Neutrophil (primary cell): ENCODE results near the gene NLRC4.
"Not testable (repeated sequence)": the region's sequence is repeated elsewhere in the genome, so short reads cannot be mapped to it uniquely, and the experiment has no call there.

Source experiments
- H3K27ac ChIP-seq: fragments of 200-600 bp; sonication (generic); 2 replicates; pipeline ENCODE4 v1.5.1; 2016; ENCODE audit warnings: mild to moderate bottlenecking, moderate library complexity
- H3K27me3 ChIP-seq: fragments of 200-600 bp; sonication (generic); 2 replicates; pipeline ENCODE4 v1.6.0; 2016; ENCODE audit warnings: mild to moderate bottlenecking
- H3K36me3 ChIP-seq: fragments of 200-600 bp; sonication (generic); 2 replicates; pipeline ENCODE4 v1.5.1; 2017
- H3K4me1 ChIP-seq, 2 experiments: fragments of 200-600 bp in 1 of 2; sonication (generic) in 1 of 2; 1 replicate in 1 of 2; 2 replicates in 1 of 2; pipeline versions ENCODE4 v1.5.1 to v1.6.1; 2013 to 2016; ENCODE audit warnings: low read depth in 1 of 2, low read length in 1 of 2, mild to moderate bottlenecking in 1 of 2, moderate library complexity in 1 of 2; ENCODE audit not compliant: control insufficient read depth in 1 of 2, insufficient read depth in 1 of 2
- H3K4me3 ChIP-seq, 2 experiments: fragments of 200-600 bp in 1 of 2; sonication (generic) in 1 of 2; 1 replicate in 1 of 2; 2 replicates in 1 of 2; pipeline ENCODE4 v1.5.1; 2013 to 2016; ENCODE audit warnings: low read depth in 1 of 2, low read length in 1 of 2, mild to moderate bottlenecking in 1 of 2, moderate library complexity in 1 of 2
- H3K9me3 ChIP-seq: fragments of 200-600 bp; sonication (generic); 2 replicates; pipeline ENCODE4 v1.5.1; 2016
- CTCF ChIP-seq: fragments of 200-600 bp; sonication (generic); IDR thresholded peaks from 2 replicates; pipeline ENCODE4 v1.5.1; 2016; ENCODE audit warnings: antibody characterized with exemption

NLRC4 gene

GRCh38 chr2:32222966-32223365, 41.7 kb downstream of the NLRC4 start:
- no peak for TF ChIP-seq CTCF
- Histone ChIP-seq H3K27ac (peak overlapping the region; percentile 44), H3K4me1 (no peaks in the 10 kb centered on the region), H3K27me3 (no peaks in the 10 kb centered on the region), H3K36me3 (peaks cover 81% of the 10 kb centered on the region), H3K4me3 (no peak overlapping the region), H3K9me3 (no peaks in the 10 kb centered on the region)

GRCh38 chr2:32220445-32220844, 44.2 kb downstream of the NLRC4 start:
- no peaks in the 10 kb centered on the region for H3K9me3 ChIP-seq
- H3K27me3 ChIP-seq: no peaks in the 10 kb centered on the region
- peaks cover 56% of the 10 kb centered on the region for H3K36me3 ChIP-seq
- H3K4me3 ChIP-seq: no peak overlapping the region
- no peak for TF ChIP-seq CTCF
- no peak overlapping the region for H3K27ac ChIP-seq
- no peaks in the 10 kb centered on the region for H3K4me1 ChIP-seq

- no peak for TF ChIP-seq CTCF
- H3K9me3 ChIP-seq: no peaks in the 10 kb centered on the region
- no peak overlapping the region for H3K4me3 ChIP-seq
- no peaks in the 10 kb centered on the region for H3K4me1 ChIP-seq
- no peaks in the 10 kb centered on the region for H3K27me3 ChIP-seq
- H3K36me3 ChIP-seq: peaks cover 21% of the 10 kb centered on the region
- no peak overlapping the region for H3K27ac ChIP-seq
These were observed 52.4 kb downstream of the NLRC4 start for GRCh38 chr2:32212295-32212694.

GRCh38 chr2:32210767-32211408, 53.8 kb downstream of the NLRC4 start:
- Histone ChIP-seq H3K36me3 (peaks cover 24% of the 10 kb centered on the region), H3K9me3 (no peaks in the 10 kb centered on the region), H3K27ac (no peak overlapping the region), H3K27me3 (no peaks in the 10 kb centered on the region), H3K4me1 (no peaks in the 10 kb centered on the region), H3K4me3 (no peak overlapping the region)
- TF ChIP-seq CTCF: no peak

GRCh38 chr2:32203428-32203827, 61.3 kb downstream of the NLRC4 start:
- H3K4me3 ChIP-seq, H3K9me3 ChIP-seq, H3K27ac ChIP-seq, H3K27me3 ChIP-seq, H3K4me1 ChIP-seq: not testable (repeated sequence)
- peaks cover 50% of the 10 kb centered on the region for H3K36me3 ChIP-seq

- H3K4me3 ChIP-seq: no peak overlapping the region
- no peak for TF ChIP-seq CTCF
- no peaks in the 10 kb centered on the region for H3K27me3 ChIP-seq
- peaks cover 0 to 4% of the 10 kb centered on the region in 2 experiments for H3K4me1 ChIP-seq
- peaks cover 59% of the 10 kb centered on the region for H3K36me3 ChIP-seq
- no peaks in the 10 kb centered on the region for H3K9me3 ChIP-seq
- H3K27ac ChIP-seq: no peak overlapping the region
These were observed 63.9 kb downstream of the NLRC4 start for GRCh38 chr2:32200814-32201213.
